ENCODE results near the gene TMEM184B. TPM values are rescaled to one million over a fixed set of nuclear protein-coding genes. Genes with fewer than 3 reads are reported as not detected.

Gene TMEM184B
- total and polyA plus RNA-seq, 2 of the 8 experiments (the other 6 are each of a cell fraction or from before 2014, with no cell fraction given) = 41.6 to 81.0 TPM

DNA sequence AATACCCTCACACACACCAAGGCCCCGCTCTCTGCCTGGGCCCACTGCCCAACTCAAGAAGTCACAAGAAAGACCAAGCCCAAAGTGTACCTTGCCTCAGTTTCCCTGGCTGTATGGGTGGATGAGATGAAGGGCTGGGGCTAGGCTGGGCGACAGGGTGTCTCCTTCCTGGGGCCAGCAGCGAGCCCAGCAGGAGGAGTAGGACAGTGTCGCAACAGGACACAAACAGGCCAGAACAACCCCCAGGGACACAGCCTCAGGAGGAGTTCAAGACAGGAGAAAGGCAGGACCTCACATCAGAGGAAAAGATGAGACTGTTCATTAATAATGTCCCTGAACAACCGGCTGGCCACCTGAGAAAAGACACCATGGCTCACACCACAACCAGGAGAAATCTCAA, 31.2 kb upstream of the TMEM184B start:
- CTCF ChIA-PET (ENCODE audit: partially characterized antibody) = interaction anchor here (0.7 to 2.7 kb wide), 4 partner anchors 8 to 40 kb away, joined by 3 to 18 read pairs (median 4); no protein-coding TSS in a partner anchor
- Histone ChIP-seq H3K79me1 (ENCODE audit: low read depth, low read length) (peaks cover 19% of the 10 kb centered on the region), H3K4me2 (ENCODE audit: insufficient read depth in 1 of 2, low read depth in 2 of 2, low read length in 2 of 2) (no peak overlapping the region)
- TF ChIP-seq EZH2 (IDR thresholded peaks at IDR 0.05; ENCODE audit: low read depth, low read length, severe bottlenecking) = no peak
- TF ChIP-seq HDAC2 (IDR thresholded peaks at IDR 0.05; ENCODE audit: borderline replicate concordance in 1 of 2, low read depth in 2 of 2, low read length in 2 of 2) = no peak
- no peak for TF ChIP-seq SAP30 (IDR thresholded peaks at IDR 0.05; ENCODE audit: insufficient read depth, insufficient replicate concordance, low read length)
- TF ChIP-seq SP1 (IDR thresholded peaks at IDR 0.05; ENCODE audit: low read depth, low read length) = no peak
- TF ChIP-seq ASH2L (IDR thresholded peaks at IDR 0.05; ENCODE audit: low read length) = no peak
- TF ChIP-seq GTF2F1 (IDR thresholded peaks at IDR 0.05; ENCODE audit: borderline replicate concordance, low read depth, low read length) = no peak
- no peak for TF ChIP-seq HDAC6 (IDR thresholded peaks at IDR 0.05; ENCODE audit: low read depth, low read length)
- no peak for TF ChIP-seq CBX8 (IDR thresholded peaks at IDR 0.05; ENCODE audit: borderline replicate concordance, low read depth, low read length)
- no peak for TF ChIP-seq BACH1 (IDR thresholded peaks at IDR 0.05; ENCODE audit: low read length)
- TF ChIP-seq, protein P1, sequence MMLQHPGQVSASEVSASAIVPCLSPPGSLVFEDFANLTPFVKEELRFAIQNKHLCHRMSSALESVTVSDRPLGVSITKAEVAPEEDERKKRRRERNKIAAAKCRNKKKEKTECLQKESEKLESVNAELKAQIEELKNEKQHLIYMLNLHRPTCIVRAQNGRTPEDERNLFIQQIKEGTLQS (IDR thresholded peaks at IDR 0.05; ENCODE audit: insufficient read depth, low read depth, low read length) = no peak
- no peak for TF ChIP-seq SIRT6 (IDR thresholded peaks at IDR 0.05; ENCODE audit: low read length)
- TF ChIP-seq CBX5 (IDR thresholded peaks at IDR 0.05; ENCODE audit: low read depth, low read length) = no peak
- TF ChIP-seq FOSL1 (IDR thresholded peaks at IDR 0.05; ENCODE audit: insufficient read depth, low read depth, low read length) = no peak

More for the DNA sequence above, 31.2 kb upstream of the TMEM184B start:
- no peak overlapping the region for H2BK12ac ChIP-seq (ENCODE audit: low read depth, low read length)
- H2BK5ac ChIP-seq (ENCODE audit: low read depth, low read length) = peak overlapping the region; percentile 12; the same call in 1 of the 2 replicates
- no peak overlapping the region for H2BK15ac ChIP-seq (ENCODE audit: low read length)
- no peak overlapping the region for H4K5ac ChIP-seq (ENCODE audit: insufficient read length, low read depth, low read length)
- H2BK120ac ChIP-seq (replicated peaks; ENCODE audit: low read depth, low read length) = no peak overlapping the region
- no peak overlapping the region for H3K4me3 ChIP-seq (ENCODE audit: extremely low read depth in 1 of 4, insufficient read depth in 2 of 4, low read depth in 3 of 4, low read length in 4 of 4)
- H3K56ac ChIP-seq (replicated peaks; ENCODE audit: insufficient read length, low read depth, low read length) = no peak overlapping the region
- WGBS, 2 experiments (ENCODE audit: extremely low coverage in 1 of 2, insufficient coverage in 1 of 2, insufficient read length in 1 of 2, insufficient replicate concordance in 2 of 2, low coverage in 1 of 2, low lambda C conversion rate in 2 of 2, missing lambda C conversion rate in 1 of 2) = 96% methylated on average over 5 of the region's 5 CpGs; no CpG with 5 or more reads in 1 of the 2 experiments
- no peak overlapping the region for H2AK5ac ChIP-seq (ENCODE audit: low read depth, low read length)
- peaks cover 45 to 49% of the 10 kb centered on the region in 2 experiments for H4K20me1 ChIP-seq (replicated peaks in 1 of 2; ENCODE audit: control insufficient read depth in 1 of 2, insufficient read depth in 2 of 2, low read length in 2 of 2)
- no peaks in the 10 kb centered on the region for H3K27me3 ChIP-seq (replicated peaks in 1 of 4; ENCODE audit: control insufficient read depth in 3 of 4, extremely low read depth in 1 of 4, insufficient read depth in 3 of 4, low read length in 3 of 4)
- H2AFZ ChIP-seq (ENCODE audit: low read length) = no peak overlapping the region
- POLR2A ChIA-PET (ENCODE audit: partially characterized antibody) = interaction anchor here (1.8 to 1.9 kb wide), 2 partner anchors 11 to 13 kb away, joined by 4 to 10 read pairs; no protein-coding TSS in a partner anchor
- DNase-seq (ENCODE audit: low read depth in 1 of 2, low spot score in 2 of 2) (no peak), FAIRE-seq (no peak)
- peak overlapping the region; percentile 22; the same call in 1 of the 2 replicates for H3K27ac ChIP-seq (ENCODE audit: low read depth, low read length)
- no peaks in the 10 kb centered on the region for H3K23me2 ChIP-seq (ENCODE audit: low read depth, low read length)
- H3K4ac ChIP-seq (replicated peaks; ENCODE audit: insufficient read length, low read depth, low read length) = no peak overlapping the region
- H3K4me1 ChIP-seq (replicated peaks in 1 of 4; ENCODE audit: control insufficient read depth in 3 of 4, insufficient read depth in 4 of 4, low read length in 3 of 4) = peaks cover 2 to 15% (median 8%) of the 10 kb centered on the region in 4 experiments
- no peak overlapping the region for H3K18ac ChIP-seq (ENCODE audit: extremely low read depth, low read length)
- no peak overlapping the region for H3K23ac ChIP-seq (ENCODE audit: insufficient read length)
- H3K14ac ChIP-seq (ENCODE audit: insufficient read length) = no peak overlapping the region
- H2BK20ac ChIP-seq (ENCODE audit: low read length) = no peak overlapping the region
- peaks cover 25 to 69% of the 10 kb centered on the region in 2 experiments for H3K79me2 ChIP-seq (ENCODE audit: control insufficient read depth in 1 of 2, insufficient read depth in 2 of 2, low read length in 2 of 2)
- H3K9me3 ChIP-seq (ENCODE audit: insufficient read depth in 2 of 2, low read depth in 1 of 2, low read length in 1 of 2) = no peaks in the 10 kb centered on the region
- no peak overlapping the region for H4K8ac ChIP-seq (ENCODE audit: extremely low read depth, insufficient read depth, low read length)
- no peak overlapping the region; a peak in 1 of 7 replicates for H3K9ac ChIP-seq (replicated peaks in 1 of 4; ENCODE audit: extremely low read depth in 1 of 4, low read depth in 3 of 4, low read length in 3 of 4)
- peaks cover 35 to 72% (median 51%) of the 10 kb centered on the region in 4 experiments for H3K36me3 ChIP-seq (ENCODE audit: control insufficient read depth in 2 of 4, insufficient read depth in 4 of 4, low read length in 3 of 4)
- no peak overlapping the region for H4K91ac ChIP-seq (replicated peaks; ENCODE audit: insufficient read length, low read length)
